HepG2 (cell line): Measurements from ENCODE around the gene RAD17. TPM values are rescaled to one million over a fixed set of nuclear protein-coding genes. Genes with fewer than 3 reads are reported as not detected.

ENCODE experiments used
- ATF3 ChIP-seq: sonication (generic); formaldehyde crosslinking; IDR thresholded peaks from 2 replicates; pipeline ENCODE4 v1.4.0; 2020; ENCODE audit warnings: missing genetic modification reagents
- CHD2 ChIP-seq: IDR thresholded peaks from 2 replicates; pipeline ENCODE4 v1.6.1; 2011; ENCODE audit warnings: low read depth, low read length, improper control_type of control experiment
- EP300 ChIP-seq, 3 experiments: sonication (generic) in 1 of 3; formaldehyde crosslinking in 1 of 3; IDR thresholded peaks; 2 replicates each; pipeline versions ENCODE4 v1.5.1 to v1.6.1; 2011 to 2020; ENCODE audit warnings: low read depth in 2 of 3, low read length in 2 of 3, borderline replicate concordance in 1 of 3, improper control_type of control experiment in 1 of 3, mild to moderate bottlenecking in 1 of 3, missing genetic modification reagents in 1 of 3, moderate library complexity in 1 of 3
- GZF1 ChIP-seq: sonication (generic); formaldehyde crosslinking; IDR thresholded peaks from 2 replicates; pipeline ENCODE4 v1.5.1; 2020; ENCODE audit warnings: mild to moderate bottlenecking, missing genetic modification reagents
- KDM1A ChIP-seq: IDR thresholded peaks from 2 replicates; pipeline ENCODE4 v1.6.1; 2016; ENCODE audit warnings: missing compliant biosample characterization
- KMT2B ChIP-seq: IDR thresholded peaks from 2 replicates; pipeline ENCODE4 v1.6.1; 2016; ENCODE audit warnings: missing genetic modification reagents, missing compliant biosample characterization
- MAFF ChIP-seq: IDR thresholded peaks from 2 replicates; pipeline ENCODE4 v1.6.1; 2011; ENCODE audit warnings: low read depth, low read length, improper control_type of control experiment
- PHF20 ChIP-seq: sonication (generic); formaldehyde crosslinking; IDR thresholded peaks from 2 replicates; pipeline ENCODE4 v1.5.0; 2020; ENCODE audit warnings: mild to moderate bottlenecking, missing genetic modification reagents
- RBFOX2 ChIP-seq: fragments of 200-400 bp; formaldehyde crosslinking; IDR thresholded peaks from 2 replicates; pipeline ENCODE4 v1.6.1; 2017; ENCODE audit warnings: low read depth, mild to moderate bottlenecking, low read length
- SMARCC2 ChIP-seq: fragments of 450-650 bp; IDR thresholded peaks from 2 replicates; pipeline ENCODE4 v1.6.1; 2017; ENCODE audit warnings: antibody characterized with exemption, mild to moderate bottlenecking
- SNAPC2 ChIP-seq: sonication (generic); formaldehyde crosslinking; IDR thresholded peaks from 2 replicates; pipeline ENCODE4 v1.8.1; 2022; ENCODE audit warnings: mild to moderate bottlenecking, missing genetic modification reagents
- SOX13 ChIP-seq, 3 experiments: fragments of 450-650 bp in 1 of 3; sonication (generic) in 1 of 3; formaldehyde crosslinking in 1 of 3; IDR thresholded peaks in 2 of 3; conservative IDR thresholded peaks in 1 of 3; 2 replicates each; pipeline versions ENCODE4 v1.5.0 to v1.6.1; 2016 to 2020; ENCODE audit warnings: antibody characterized with exemption in 1 of 3, mild to moderate bottlenecking in 1 of 3, missing compliant biosample characterization in 1 of 3, missing genetic modification reagents in 1 of 3, moderate library complexity in 1 of 3
- SUZ12 ChIP-seq: fragments of 150-350 bp; IDR thresholded peaks from 2 replicates; pipeline ENCODE4 v1.6.1; 2014; ENCODE audit warnings: low read depth, low read length
- TAF1 ChIP-seq: sonication (generic); formaldehyde crosslinking; IDR thresholded peaks from 2 replicates; pipeline ENCODE4 v1.4.0; 2020; ENCODE audit warnings: missing genetic modification reagents
- TBX3 ChIP-seq: fragments of 450-650 bp; IDR thresholded peaks from 2 replicates; pipeline ENCODE4 v1.6.1; 2017; ENCODE audit warnings: antibody characterized with exemption, mild to moderate bottlenecking, inconsistent platforms, borderline replicate concordance
- TP53 ChIP-seq: sonication (generic); formaldehyde crosslinking; conservative IDR thresholded peaks from 2 replicates; pipeline ENCODE4 v1.4.0; 2020; ENCODE audit warnings: missing genetic modification reagents
- ZBTB39 ChIP-seq: sonication (generic); formaldehyde crosslinking; IDR thresholded peaks from 2 replicates; pipeline ENCODE4 v1.5.0; 2020; ENCODE audit warnings: missing genetic modification reagents
- ZFP1 ChIP-seq: IDR thresholded peaks from 2 replicates; pipeline ENCODE4 v1.6.1; 2016
- ZNF251 ChIP-seq: sonication (generic); formaldehyde crosslinking; IDR thresholded peaks from 2 replicates; pipeline ENCODE4 v1.9.0; 2021; ENCODE audit warnings: mild to moderate bottlenecking, missing genetic modification reagents
- ZNF280D ChIP-seq: sonication (generic); formaldehyde crosslinking; IDR thresholded peaks from 2 replicates; pipeline ENCODE4 v1.5.1; 2020; ENCODE audit warnings: mild to moderate bottlenecking, missing genetic modification reagents
- ZNF414 ChIP-seq: sonication (generic); formaldehyde crosslinking; IDR thresholded peaks from 2 replicates; pipeline ENCODE4 v1.5.0; 2020; ENCODE audit warnings: missing genetic modification reagents
- ZNF547 ChIP-seq: sonication (generic); formaldehyde crosslinking; IDR thresholded peaks from 2 replicates; pipeline ENCODE4 v1.5.1; 2020; ENCODE audit warnings: mild to moderate bottlenecking, missing genetic modification reagents
- ZNF614 ChIP-seq: IDR thresholded peaks from 2 replicates; pipeline ENCODE4 v1.6.1; 2018; ENCODE audit warnings: missing biosample characterization, missing genetic modification reagents, inconsistent platforms, borderline replicate concordance
- ZNF792 ChIP-seq: IDR thresholded peaks from 2 replicates; pipeline ENCODE4 v1.6.1; 2016
- polyA plus RNA-seq, 8 experiments: library from polyadenylated mRNA; depleted of rRNA in 3 of 8; stranded (reverse) in 7 of 8; unstranded in 1 of 8; fragments of >200 nt; fragmentation: Illumina TruSeq in 4 of 8; extraction: Trizol in 4 of 8; gene quantifications; 2 replicates each; pipeline versions ENCODE4 v1.2.1 to v1.2.3, GENCODE V29; 2011 to 2016; ENCODE audit warnings: low read depth in 4 of 8, missing spikeins in 1 of 8, mixed read lengths in 1 of 8; ENCODE audit not compliant: insufficient read depth in 1 of 8
- total RNA-seq, 5 experiments: library from RNA; depleted of rRNA; stranded (reverse); fragments of >200 nt; fragmentation: Illumina TruSeq; extraction: Trizol; gene quantifications; 2 replicates each; pipeline ENCODE4 v1.2.3, GENCODE V29; 2016; ENCODE audit warnings: low read depth in 1 of 5
- TF ChIP-seq, protein P1 (sequence below): IDR thresholded peaks from 2 replicates; pipeline ENCODE4 v1.6.1; 2016; ENCODE audit warnings: low read depth, borderline replicate concordance

Gene RAD17
- total and polyA plus RNA-seq, 2 of the 13 experiments (the other 11 are each of a cell fraction or from before 2014, with no cell fraction given), result 24.0 to 25.9 TPM

DNA sequence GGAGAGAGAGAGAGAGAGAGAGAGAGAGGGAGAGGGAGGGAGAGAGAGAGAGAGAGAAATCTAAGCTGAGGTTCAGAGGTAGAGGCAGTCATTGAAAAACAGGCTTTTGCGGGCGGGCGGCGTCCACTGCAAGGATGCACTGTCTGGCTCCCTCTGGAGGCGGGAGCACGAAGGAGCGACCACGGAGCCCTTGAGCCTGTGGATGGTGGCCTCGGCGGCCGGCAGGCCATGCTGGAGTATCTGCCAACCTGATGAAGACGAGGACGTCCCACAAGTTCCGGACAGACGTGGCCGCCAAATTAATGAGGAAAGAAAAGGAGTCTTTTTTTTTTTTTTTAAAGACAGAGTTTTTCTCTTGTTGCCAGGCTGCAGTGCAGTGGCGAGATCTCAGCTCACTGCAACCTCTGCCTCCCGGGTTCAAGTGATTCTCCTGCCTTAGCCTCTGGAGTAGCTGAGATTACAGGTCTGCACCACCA, 34.8 kb upstream of the RAD17 start (continued):
- TF ChIP-seq MAFF (no peak), ZNF792 (CRISPR knock-in tag) (peak; percentile 70; the same call in 1 of the 2 replicates), KDM1A (CRISPR knock-in tag) (no peak; the same call in 1 of the 2 replicates), KMT2B (no peak), TBX3 (no peak), PHF20 (CRISPR knock-in tag) (0 out of 2 replicates have a peak, but pooled peaks have one; percentile 41), ZFP1 (CRISPR knock-in tag) (no peak), SOX13 (IDR thresholded peaks at IDR 0.05) (no peak), SOX13 (CRISPR knock-in tag; conservative IDR thresholded peaks at IDR 0.05 in 1 of 2, IDR thresholded peaks at IDR 0.05 in 1 of 2) (0 out of 4 replicates have a peak, but pooled peaks of 1 of the 2 experiments have one; percentile 22), ZNF251 (CRISPR knock-in tag) (no peak), TP53 (CRISPR knock-in tag) (no peak), TAF1 (CRISPR knock-in tag) (no peak), CHD2 (no peak), ZBTB39 (no peak), SNAPC2 (no peak), ZNF280D (CRISPR knock-in tag) (peak; percentile 55; the same call in 1 of the 2 replicates), ZNF547 (peak; percentile 45; the same call in 1 of the 2 replicates), RBFOX2 (no peak), ATF3 (CRISPR knock-in tag) (no peak), ZNF614 (no peak), SMARCC2 (no peak), SUZ12 (no peak), EP300 (IDR thresholded peaks at IDR 0.05; ENCODE audit: low read depth in 2 of 2, low read length in 2 of 2) (no peak), EP300 (CRISPR knock-in tag; IDR thresholded peaks at IDR 0.05; ENCODE audit: borderline replicate concordance) (no peak), GZF1 (CRISPR knock-in tag) (no peak), ZNF414 (CRISPR knock-in tag) (no peak)
- TF ChIP-seq, protein P1, sequence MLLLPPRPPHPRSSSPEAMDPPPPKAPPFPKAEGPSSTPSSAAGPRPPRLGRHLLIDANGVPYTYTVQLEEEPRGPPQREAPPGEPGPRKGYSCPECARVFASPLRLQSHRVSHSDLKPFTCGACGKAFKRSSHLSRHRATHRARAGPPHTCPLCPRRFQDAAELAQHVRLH (CRISPR knock-in tag), result no peak
